Ishikawa (cell line): ENCODE data around the gene ANKRD11.

Source experiments
- CEBPB ChIP-seq: IDR thresholded peaks from 2 replicates; pipeline ENCODE4 v1.6.1; 2012
- CREB1 ChIP-seq: IDR thresholded peaks from 2 replicates; pipeline ENCODE4 v1.6.1; 2012; ENCODE audit warnings: low read depth
- EGR1 ChIP-seq: IDR thresholded peaks from 2 replicates; pipeline ENCODE4 v1.6.1; 2012
- EP300 ChIP-seq: IDR thresholded peaks from 2 replicates; pipeline ENCODE4 v1.6.1; 2012; ENCODE audit warnings: borderline replicate concordance
- FOXM1 ChIP-seq: IDR thresholded peaks from 2 replicates; pipeline ENCODE4 v1.6.1; 2012; ENCODE audit warnings: low read depth, borderline replicate concordance
- NFIC ChIP-seq: IDR thresholded peaks from 2 replicates; pipeline ENCODE4 v1.6.1; 2012
- RAD21 ChIP-seq: IDR thresholded peaks from 2 replicates; pipeline ENCODE4 v1.6.1; 2012; ENCODE audit warnings: low read depth
- REST ChIP-seq: IDR thresholded peaks from 2 replicates; pipeline ENCODE4 v1.6.1; 2012; ENCODE audit warnings: low read depth, mild to moderate bottlenecking
- TAF1 ChIP-seq: IDR thresholded peaks from 2 replicates; pipeline ENCODE4 v1.6.1; 2012; ENCODE audit warnings: low read depth, mild to moderate bottlenecking
- TCF12 ChIP-seq: IDR thresholded peaks from 2 replicates; pipeline ENCODE4 v1.6.1; 2012; ENCODE audit warnings: low read depth
- TEAD4 ChIP-seq: IDR thresholded peaks from 2 replicates; pipeline ENCODE4 v1.6.1; 2012
- YY1 ChIP-seq: IDR thresholded peaks from 2 replicates; pipeline ENCODE4 v1.6.1; 2012; ENCODE audit warnings: low read depth
- ZBTB7A ChIP-seq: IDR thresholded peaks from 2 replicates; pipeline ENCODE4 v1.6.1; 2012; ENCODE audit warnings: low read depth
- TF ChIP-seq, protein P1 (sequence below): IDR thresholded peaks from 2 replicates; pipeline ENCODE4 v1.6.1; 2012
- TF ChIP-seq, protein P2 (sequence below): IDR thresholded peaks from 2 replicates; pipeline ENCODE4 v1.6.1; 2012

ANKRD11 gene

DNA sequence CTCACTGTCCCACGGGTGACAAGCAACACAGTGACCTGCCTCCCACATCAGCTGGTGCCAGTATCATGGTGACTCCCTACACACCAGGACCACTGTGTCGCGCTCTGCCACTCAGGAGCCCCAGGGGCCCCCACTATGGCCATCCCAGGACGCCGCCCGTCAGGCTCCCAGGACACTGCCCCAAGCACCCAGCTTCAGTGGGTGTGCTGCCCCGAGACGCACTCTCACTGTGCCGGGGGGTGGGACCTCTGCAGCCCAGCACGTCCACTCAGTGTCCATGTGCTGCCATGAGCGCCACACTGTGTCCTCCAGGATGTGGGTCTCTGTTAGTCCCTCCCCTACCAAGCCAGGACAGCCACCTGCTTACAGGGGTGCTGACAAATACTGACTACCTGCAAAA lies 152.4 kb downstream of the ANKRD11 start:
- TF ChIP-seq, protein P1, sequence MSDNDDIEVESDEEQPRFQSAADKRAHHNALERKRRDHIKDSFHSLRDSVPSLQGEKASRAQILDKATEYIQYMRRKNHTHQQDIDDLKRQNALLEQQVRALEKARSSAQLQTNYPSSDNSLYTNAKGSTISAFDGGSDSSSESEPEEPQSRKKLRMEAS: no peak
- TF ChIP-seq RAD21 (no peak), CREB1 (no peak), CEBPB (no peak), YY1 (no peak), TCF12 (no peak), REST (no peak), ZBTB7A (no peak), TEAD4 (no peak), NFIC (no peak), FOXM1 (no peak), EGR1 (no peak), TAF1 (no peak), EP300 (no peak)
- TF ChIP-seq, protein P2, sequence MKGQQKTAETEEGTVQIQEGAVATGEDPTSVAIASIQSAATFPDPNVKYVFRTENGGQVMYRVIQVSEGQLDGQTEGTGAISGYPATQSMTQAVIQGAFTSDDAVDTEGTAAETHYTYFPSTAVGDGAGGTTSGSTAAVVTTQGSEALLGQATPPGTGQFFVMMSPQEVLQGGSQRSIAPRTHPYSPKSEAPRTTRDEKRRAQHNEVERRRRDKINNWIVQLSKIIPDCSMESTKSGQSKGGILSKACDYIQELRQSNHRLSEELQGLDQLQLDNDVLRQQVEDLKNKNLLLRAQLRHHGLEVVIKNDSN: no peak

DNA sequence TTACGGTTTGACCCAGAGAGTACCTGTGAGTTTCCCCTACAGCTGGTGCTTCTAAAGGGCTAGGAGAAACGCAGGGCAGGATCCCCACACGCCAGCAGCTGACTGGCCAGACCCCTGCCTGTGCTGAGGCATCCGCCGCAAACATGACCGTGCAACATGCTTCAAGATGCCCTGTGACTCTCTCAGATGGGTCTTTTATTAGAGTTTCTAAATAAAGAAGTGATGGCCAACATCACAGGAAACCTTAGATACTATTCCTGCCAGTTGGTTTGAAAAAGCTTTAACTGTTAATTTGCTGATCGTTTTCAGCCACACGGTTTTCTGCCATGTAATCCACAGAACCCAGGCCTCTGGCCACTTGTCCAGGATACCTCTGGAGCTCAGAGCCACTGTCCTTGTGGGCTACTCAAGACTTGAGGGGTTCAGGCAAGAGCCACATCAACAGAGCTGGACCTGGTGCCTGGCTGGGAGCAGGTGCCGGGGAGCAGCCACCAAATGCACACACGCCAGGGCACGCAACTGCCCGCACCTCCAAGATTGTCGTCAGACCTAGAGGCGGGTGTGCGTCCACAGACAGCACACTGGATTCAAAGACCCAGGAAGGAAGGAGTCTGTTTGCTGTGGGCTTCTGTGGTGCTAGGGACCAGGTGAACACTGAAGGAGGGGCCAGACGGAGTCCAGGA lies 154.4 kb downstream of the ANKRD11 start:
- no peak for TF ChIP-seq CREB1
- no peak for TF ChIP-seq TCF12
- no peak for TF ChIP-seq EP300
- TF ChIP-seq NFIC: no peak
- TF ChIP-seq REST: no peak
- TF ChIP-seq, protein P2: no peak
- TF ChIP-seq TEAD4: no peak
- no peak for TF ChIP-seq TAF1
- TF ChIP-seq EGR1: no peak

- TF ChIP-seq NFIC: no peak
- no peak for TF ChIP-seq CREB1
- TF ChIP-seq RAD21: no peak
- TF ChIP-seq ZBTB7A: no peak
Measured at GRCh38 chr16:89334988-89335802, 155.2 kb downstream of the ANKRD11 start.

GRCh38 chr16:89334461-89334860 lies 155.9 kb downstream of the ANKRD11 start:
- TF ChIP-seq, protein P1: no peak

- TF ChIP-seq FOXM1 (no peak), REST (no peak), CEBPB (no peak)
Measured at GRCh38 chr16:89334050-89334449, 156.3 kb downstream of the ANKRD11 start.
